HCT116 (cell line): Measurements from ENCODE around the gene PGPEP1.

Experiments used
- CTCF ChIP-seq, 3 experiments: fragments of 200-600 bp in 1 of 3; sonication (generic) in 1 of 3; IDR thresholded peaks in 2 of 3; conservative IDR thresholded peaks in 1 of 3; 2 replicates each; pipeline ENCODE4 v1.5.1; 2012 to 2017; ENCODE audit warnings: low read depth in 2 of 3, low read length in 2 of 3, antibody characterized with exemption in 1 of 3, borderline replicate concordance in 1 of 3, control low read depth in 1 of 3, mild to moderate bottlenecking in 1 of 3, mixed read lengths in 1 of 3, mixed run types in 1 of 3, moderate library complexity in 1 of 3; ENCODE audit not compliant: insufficient read depth in 1 of 3
- YY1 ChIP-seq: IDR thresholded peaks from 2 replicates; pipeline ENCODE4 v1.6.1; 2011; ENCODE audit warnings: low read length, low read depth, moderate library complexity, mild to moderate bottlenecking; ENCODE audit not compliant: insufficient replicate concordance; ENCODE audit errors: extremely low read depth

DNA sequence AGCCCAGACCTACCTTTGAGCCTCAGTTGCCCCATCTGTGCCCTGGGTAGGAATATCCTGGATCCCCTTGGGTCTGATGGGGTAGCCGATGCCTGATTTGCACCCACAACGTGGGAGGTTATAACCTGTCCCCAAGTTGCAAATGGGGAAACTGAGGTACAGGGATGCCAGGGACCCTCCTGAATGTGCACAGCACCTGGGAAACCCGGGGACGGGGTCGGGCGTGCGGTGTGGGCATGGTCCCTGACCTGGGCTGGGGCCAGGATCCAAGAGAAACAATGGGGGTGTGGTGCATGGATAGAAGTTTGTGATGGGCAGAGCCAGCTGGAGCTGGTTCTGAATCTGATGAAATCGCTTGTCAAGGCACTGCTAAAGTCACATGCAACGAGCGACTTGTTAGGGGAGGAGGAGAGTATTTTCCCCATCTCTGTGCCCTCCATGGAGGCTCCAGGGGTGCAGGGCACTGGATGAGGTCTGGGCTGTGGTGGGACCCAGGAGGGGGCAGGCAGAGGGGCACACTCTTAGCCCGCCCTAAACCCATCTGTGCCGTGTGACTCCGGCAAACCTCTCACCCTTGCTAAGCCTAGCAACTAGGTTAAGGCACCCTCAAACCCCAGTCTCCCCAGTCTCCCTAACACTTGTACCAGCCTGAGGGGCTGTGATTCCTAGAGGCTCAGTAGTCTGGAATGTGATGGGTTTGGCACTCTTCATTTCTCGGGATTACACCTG lies 46.3 kb downstream of the PGPEP1 start:
- TF ChIP-seq CTCF (IDR thresholded peaks at IDR 0.05 in 2 of 3, conservative IDR thresholded peaks at IDR 0.05 in 1 of 3; ENCODE audit: borderline replicate concordance in 1 of 3, insufficient read depth in 1 of 3, low read depth in 2 of 3, low read length in 2 of 3) (no peak), YY1 (no peak)
